ENCODE results near the gene PRR5.
"Not testable (repeated sequence)": the region's sequence is repeated elsewhere in the genome, so short reads cannot be mapped to it uniquely, and the experiment has no call there.

PRR5 gene

GRCh38 chr22:44701824-44702478, at the start of gene PRR5:
TSS of gene PRR5 (plus strand) at chr22:44702204. CDS start at chr22:44702475, 271 bp downstream.
- DNase-seq (ENCODE audit: low read depth in 2 of 2): peak; percentile 63 to 65

- not testable (repeated sequence) for DNase-seq (ENCODE audit: low read depth in 2 of 2)
Measured at GRCh38 chr22:44652866-44653265, 49.1 kb upstream of the PRR5 start.

- DNase-seq (ENCODE audit: low read depth in 2 of 2): no peak
Measured at GRCh38 chr22:44658311-44658953, 43.6 kb upstream of the PRR5 start.

- DNase-seq (ENCODE audit: low read depth in 2 of 2): no peak
Measured at GRCh38 chr22:44659140-44659539, 42.9 kb upstream of the PRR5 start.

GRCh38 chr22:44660051-44660830, 41.8 kb upstream of the PRR5 start:
- no peak for DNase-seq (ENCODE audit: low read depth in 2 of 2)

GRCh38 chr22:44661070-44661469, 40.9 kb upstream of the PRR5 start:
- DNase-seq (ENCODE audit: low read depth in 2 of 2): no peak

GRCh38 chr22:44661659-44662569, 40.1 kb upstream of the PRR5 start:
- no peak for DNase-seq (ENCODE audit: low read depth in 2 of 2)

GRCh38 chr22:44663256-44663999, 38.6 kb upstream of the PRR5 start:
- DNase-seq (ENCODE audit: low read depth in 2 of 2): no peak

- DNase-seq (ENCODE audit: low read depth in 2 of 2): no peak
Measured at GRCh38 chr22:44664149-44664548, 37.9 kb upstream of the PRR5 start.

GRCh38 chr22:44665115-44665514, 36.9 kb upstream of the PRR5 start:
- no peak for DNase-seq (ENCODE audit: low read depth in 2 of 2)

GRCh38 chr22:44666207-44666585, 35.8 kb upstream of the PRR5 start:
- DNase-seq (ENCODE audit: low read depth in 2 of 2): no peak

- DNase-seq (ENCODE audit: low read depth in 2 of 2): no peak
Measured at GRCh38 chr22:44667276-44667675, 34.7 kb upstream of the PRR5 start.

GRCh38 chr22:44667829-44668189, 34.2 kb upstream of the PRR5 start:
- DNase-seq (ENCODE audit: low read depth in 2 of 2): peak; percentile 43 to 52

- no peak for DNase-seq (ENCODE audit: low read depth in 2 of 2)
Measured at GRCh38 chr22:44668190-44668885, 33.7 kb upstream of the PRR5 start.

- DNase-seq (ENCODE audit: low read depth in 2 of 2): no peak
Measured at GRCh38 chr22:44668886-44669521, 33.0 kb upstream of the PRR5 start.

- DNase-seq (ENCODE audit: low read depth in 2 of 2): no peak
Measured at GRCh38 chr22:44669561-44669976, 32.4 kb upstream of the PRR5 start.

GRCh38 chr22:44670220-44670988, 31.6 kb upstream of the PRR5 start:
- DNase-seq (ENCODE audit: low read depth in 2 of 2): no peak

- DNase-seq (ENCODE audit: low read depth in 2 of 2): no peak
Measured at GRCh38 chr22:44671742-44672141, 30.3 kb upstream of the PRR5 start.

- DNase-seq (ENCODE audit: low read depth in 2 of 2): no peak
Measured at GRCh38 chr22:44672632-44673031, 29.4 kb upstream of the PRR5 start.
